Aorta (tissue), 5 donors: Measurements from ENCODE around the gene KRT8. TPM values are rescaled to one million over a fixed set of nuclear protein-coding genes. Genes with fewer than 3 reads are reported as not detected.
"Not testable (repeated sequence)": the region's sequence is repeated elsewhere in the genome, so short reads cannot be mapped to it uniquely, and the experiment has no call there.

Source experiments
- ATAC-seq: fragments of 200-7000 bp; cut with Tn5 transposase; one replicate; pipeline ENCODE4 v1.9.1; 2022; ENCODE audit warnings: moderate library complexity; ENCODE audit not compliant: low FRiP score
- DNase-seq, 2 donors: peaks; one replicate each; pipeline ENCODE4 v3.0.0-alpha.2; 2020
- H3K27ac ChIP-seq, 2 donors: one replicate each; pipeline ENCODE4 v1.5.1; 2013; ENCODE audit warnings: low read length in 2 of 2, mild to moderate bottlenecking in 2 of 2, moderate library complexity in 2 of 2, control low read depth in 1 of 2, inconsistent platforms in 1 of 2, low read depth in 1 of 2
- H3K27me3 ChIP-seq, 2 donors: one replicate each; pipeline ENCODE4 v1.6.1; 2013; ENCODE audit warnings: control low read depth in 1 of 2, low read length in 1 of 2, mild to moderate bottlenecking in 1 of 2, moderate library complexity in 1 of 2; ENCODE audit not compliant: insufficient read depth in 2 of 2, control insufficient read depth in 1 of 2
- H3K36me3 ChIP-seq, 2 donors: one replicate each; pipeline ENCODE4 v1.6.1; 2013; ENCODE audit warnings: control low read depth in 1 of 2, low read length in 1 of 2, mild to moderate bottlenecking in 1 of 2; ENCODE audit not compliant: insufficient read depth in 2 of 2, control insufficient read depth in 1 of 2
- H3K4me1 ChIP-seq, 2 donors: one replicate each; pipeline ENCODE4 v1.6.1; 2013; ENCODE audit warnings: low read length in 2 of 2, control low read depth in 1 of 2, mild to moderate bottlenecking in 1 of 2, moderate library complexity in 1 of 2; ENCODE audit not compliant: insufficient read depth in 2 of 2, control insufficient read depth in 1 of 2
- H3K4me3 ChIP-seq, 2 donors: one replicate each; pipeline ENCODE4 v1.5.1; 2013; ENCODE audit warnings: low read length in 2 of 2, control low read depth in 1 of 2, mild to moderate bottlenecking in 1 of 2
- H3K9me3 ChIP-seq: one replicate; pipeline ENCODE4 v1.6.1; 2013; ENCODE audit warnings: mild to moderate bottlenecking, low read length; ENCODE audit not compliant: control insufficient read depth
- WGBS, 2 donors: extraction: QIAGEN DNeasy Blood & Tissue Kit; methylation state at CpG; one replicate each; pipeline ENCODE4 v1.1.7; 2013; 5-methylcytosine and 5-hydroxymethylcytosine counted together
- intact Hi-C, 2 donors: fragments of 100-400 bp; cut with DNase I; formaldehyde crosslinking; loops; one replicate each; pipeline versions ENCODE4 v1.14.2 to v1.15.0; 2022
- polyA plus RNA-seq, 2 donors: library from polyadenylated mRNA; stranded (reverse); fragments of 200-250 nt; gene quantifications; one replicate each; pipeline ENCODE4 v1.2.3, GENCODE V29; 2013
- total RNA-seq, 2 donors: library from RNA; stranded (reverse); fragmentation: NEBNext Ultra II Directional; extraction: Animal tissue kit (Norgen Biotek cat#: 25700); gene quantifications; one replicate each; pipeline ENCODE4 v1.2.1, GENCODE V29; 2021
- donor health status: healthy with polysubstance abuse.
- donor health status: Bipolar disorder and iron deficiency.
- donor health status: DM: no; HTN: no; CAD: no.
- donor health status: DM: no; HTN: no; CAD: no.
- donor health status: DM: yes; HTN: yes; CAD: no.

Gene KRT8
- total and polyA plus RNA-seq, 4 donors = 34.5 to 323 (median 70.6) TPM

- no peak overlapping the region for H3K27ac ChIP-seq
- WGBS, 2 donors = 92 to 93% methylated on average over 7 of the region's 7 CpGs
- ATAC-seq = no peak
- no peaks in the 10 kb centered on the region for H3K36me3 ChIP-seq
- H3K4me3 ChIP-seq = no peak overlapping the region
- no peaks in the 10 kb centered on the region for H3K9me3 ChIP-seq
- intact Hi-C loops = no loop called here
- DNase-seq = peak in 1 of 2 donors; percentile 15
- no peaks in the 10 kb centered on the region for H3K27me3 ChIP-seq
- H3K4me1 ChIP-seq = no peaks in the 10 kb centered on the region
These were observed 43.4 kb downstream of the KRT8 start for GRCh38 chr12:52861511-52861910.

GRCh38 chr12:52860102-52860823 lies 44.6 kb downstream of the KRT8 start:
- Histone ChIP-seq H3K4me1 (no peaks in the 10 kb centered on the region), H3K4me3 (no peak overlapping the region), H3K27me3 (no peaks in the 10 kb centered on the region), H3K36me3 (no peaks in the 10 kb centered on the region), H3K27ac (no peak overlapping the region), H3K9me3 (no peaks in the 10 kb centered on the region)
- intact Hi-C loops = no loop called here
- ATAC-seq (no peak), DNase-seq (peak in 1 of 2 donors; percentile 27)
- 73 to 74% methylated on average over 6 of the region's 6 CpGs for WGBS, 2 donors

- no peak for ATAC-seq
- intact Hi-C loops = no loop called here
These were observed 47.4 kb downstream of the KRT8 start for GRCh38 chr12:52857500-52857899.

GRCh38 chr12:52856787-52857186 lies 48.1 kb downstream of the KRT8 start:
- WGBS, 2 donors = 88% methylated on average over 3 of the region's 3 CpGs
- intact Hi-C loops = no loop called here
- no peak for ATAC-seq

More at GRCh38 chr12:52857500-52857899, 47.4 kb downstream of the KRT8 start:
- H3K27me3 ChIP-seq = no peaks in the 10 kb centered on the region
- no peaks in the 10 kb centered on the region for H3K4me1 ChIP-seq
- peaks cover 1% of the 10 kb centered on the region for H3K9me3 ChIP-seq
- H3K4me3 ChIP-seq = no peak overlapping the region
- H3K36me3 ChIP-seq = no peaks in the 10 kb centered on the region
- no peak for DNase-seq
- no peak overlapping the region for H3K27ac ChIP-seq
- WGBS, 2 donors = 91 to 94% methylated on average over 3 of the region's 3 CpGs

GRCh38 chr12:52856077-52856476 lies 48.8 kb downstream of the KRT8 start:
- H3K4me1 ChIP-seq, H3K27me3 ChIP-seq, intact Hi-C loops, H3K4me3 ChIP-seq, H3K9me3 ChIP-seq, H3K36me3 ChIP-seq, ATAC-seq, H3K27ac ChIP-seq: not testable (repeated sequence)
- DNase-seq = peak in 1 of 2 donors; percentile 1
- WGBS, 2 donors = 94 to 97% methylated on average over 2 of the region's 2 CpGs

More at GRCh38 chr12:52856787-52857186, 48.1 kb downstream of the KRT8 start:
- H3K27ac ChIP-seq = no peak overlapping the region
- peak in 1 of 2 donors; percentile 2 for DNase-seq
- H3K27me3 ChIP-seq = no peaks in the 10 kb centered on the region
- H3K36me3 ChIP-seq = no peaks in the 10 kb centered on the region
- no peak overlapping the region for H3K4me3 ChIP-seq
- H3K9me3 ChIP-seq = peaks cover 1% of the 10 kb centered on the region
- H3K4me1 ChIP-seq = no peaks in the 10 kb centered on the region

GRCh38 chr12:52851787-52852186 lies 53.1 kb downstream of the KRT8 start:
- Histone ChIP-seq H3K27ac (no peak overlapping the region), H3K9me3 (peaks cover 1% of the 10 kb centered on the region), H3K36me3 (no peaks in the 10 kb centered on the region), H3K4me3 (no peak overlapping the region), H3K27me3 (no peaks in the 10 kb centered on the region), H3K4me1 (no peaks in the 10 kb centered on the region)
- intact Hi-C loops = no loop called here
- DNase-seq (no peak), ATAC-seq (no peak)

GRCh38 chr12:52850681-52851080 lies 54.2 kb downstream of the KRT8 start:
- ATAC-seq (no peak), DNase-seq (peak; percentile 9 to 23)
- Histone ChIP-seq H3K4me1 (no peaks in the 10 kb centered on the region), H3K36me3 (no peaks in the 10 kb centered on the region), H3K4me3 (no peak overlapping the region), H3K27me3 (no peaks in the 10 kb centered on the region), H3K27ac (no peak overlapping the region), H3K9me3 (peaks cover 1% of the 10 kb centered on the region)
- intact Hi-C loops = no loop called here
- WGBS, 2 donors = 90 to 93% methylated on average over 5 of the region's 5 CpGs

GRCh38 chr12:52849511-52849910 lies 55.4 kb downstream of the KRT8 start:
- H3K9me3 ChIP-seq = peaks cover 1% of the 10 kb centered on the region
- WGBS, 2 donors = 86 to 91% methylated on average over 6 of the region's 6 CpGs
- H3K4me3 ChIP-seq = no peak overlapping the region
- intact Hi-C loops = no loop called here
- peak; percentile 2 to 37 for DNase-seq
- no peaks in the 10 kb centered on the region for H3K4me1 ChIP-seq
- H3K27ac ChIP-seq = no peak overlapping the region
- ATAC-seq = no peak
- H3K36me3 ChIP-seq = no peaks in the 10 kb centered on the region
- H3K27me3 ChIP-seq = no peaks in the 10 kb centered on the region

- Histone ChIP-seq H3K27me3 (no peaks in the 10 kb centered on the region), H3K27ac (no peak within 1 kb of the TSS), H3K4me3 (no peak within 1 kb of the TSS), H3K4me1 (no peaks in the 10 kb centered on the region), H3K36me3 (no peaks in the 10 kb centered on the region), H3K9me3 (peaks cover 1% of the 10 kb centered on the region)
- intact Hi-C loops = no loop called here
- ATAC-seq (no peak), DNase-seq (peak; percentile 16 to 52)
- WGBS, 2 donors = 89 to 91% methylated on average over 16 of the region's 16 CpGs
These were observed 56.1 kb downstream of the KRT8 start, which contains the start of gene KRT78 for GRCh38 chr12:52848661-52849255. TSS of gene KRT78 (minus strand) at chr12:52848994. CDS start at chr12:52848930, 64 bp downstream.
